Endothelial cell of umbilical vein (primary cell): ENCODE data around the gene UNCX.

ENCODE experiments used
- EZH2 ChIP-seq: IDR thresholded peaks from 2 replicates; pipeline ENCODE4 v1.6.1; 2012; ENCODE audit warnings: borderline replicate concordance, low read depth, mild to moderate bottlenecking, moderate library complexity, low read length, inconsistent platforms; ENCODE audit not compliant: severe bottlenecking
- FOS ChIP-seq: IDR thresholded peaks from 2 replicates; pipeline ENCODE4 v1.6.1; 2011; ENCODE audit warnings: mild to moderate bottlenecking, low read length, moderate library complexity, borderline replicate concordance; ENCODE audit not compliant: insufficient read depth
- JUN ChIP-seq: IDR thresholded peaks from 2 replicates; pipeline ENCODE4 v1.6.1; 2011; ENCODE audit warnings: borderline replicate concordance, low read depth; ENCODE audit not compliant: insufficient read length, insufficient read depth
- MAX ChIP-seq: IDR thresholded peaks from 2 replicates; pipeline ENCODE4 v1.6.1; 2011; ENCODE audit not compliant: insufficient read depth, insufficient read length
- MYC ChIP-seq: IDR thresholded peaks from one replicate; pipeline ENCODE4 v1.6.1; 2011; ENCODE audit warnings: mild to moderate bottlenecking, low read depth, low read length
- POLR2A ChIP-seq: IDR thresholded peaks from 2 replicates; pipeline ENCODE4 v1.6.1; 2012; ENCODE audit warnings: low read depth, mild to moderate bottlenecking, control low read depth, low read length
- POLR2AphosphoS5 ChIP-seq: IDR thresholded peaks from 2 replicates; pipeline ENCODE4 v1.6.1; 2012; ENCODE audit warnings: low read depth, mild to moderate bottlenecking, control low read depth, low read length, moderate library complexity; ENCODE audit not compliant: insufficient read depth
- TF ChIP-seq, protein P1 (sequence below), 2 donors: IDR thresholded peaks; 1 replicate in 1 of 2; 2 replicates in 1 of 2; pipeline ENCODE4 v1.5.1; 2011; ENCODE audit warnings: low read length in 2 of 2, mild to moderate bottlenecking in 2 of 2, moderate library complexity in 2 of 2, control low read depth in 1 of 2, inconsistent platforms in 1 of 2, low read depth in 1 of 2; ENCODE audit not compliant: insufficient read depth in 1 of 2; ENCODE audit errors: extremely low read depth in 1 of 2

DNA sequence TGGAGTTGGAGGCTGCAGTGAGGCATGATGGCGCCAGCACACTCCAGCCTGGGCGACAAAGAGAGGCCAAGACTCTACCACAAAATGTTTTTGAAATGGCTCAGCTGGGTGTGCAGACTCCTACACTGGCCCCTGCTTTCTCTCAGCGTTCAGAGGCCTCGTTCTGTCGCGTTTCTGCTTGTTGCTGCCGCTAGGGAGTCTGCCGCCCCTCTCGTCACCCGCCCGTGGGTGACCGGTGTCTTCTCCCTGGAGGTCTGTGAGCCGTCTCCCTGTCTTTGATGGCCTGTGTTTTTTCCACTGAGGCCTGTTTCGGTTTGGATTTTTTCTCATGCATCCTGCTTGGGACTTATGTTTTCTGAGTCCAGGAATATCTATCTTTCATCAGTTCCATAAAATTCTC is 23.6 kb upstream of the UNCX start:
- TF ChIP-seq, protein P1, sequence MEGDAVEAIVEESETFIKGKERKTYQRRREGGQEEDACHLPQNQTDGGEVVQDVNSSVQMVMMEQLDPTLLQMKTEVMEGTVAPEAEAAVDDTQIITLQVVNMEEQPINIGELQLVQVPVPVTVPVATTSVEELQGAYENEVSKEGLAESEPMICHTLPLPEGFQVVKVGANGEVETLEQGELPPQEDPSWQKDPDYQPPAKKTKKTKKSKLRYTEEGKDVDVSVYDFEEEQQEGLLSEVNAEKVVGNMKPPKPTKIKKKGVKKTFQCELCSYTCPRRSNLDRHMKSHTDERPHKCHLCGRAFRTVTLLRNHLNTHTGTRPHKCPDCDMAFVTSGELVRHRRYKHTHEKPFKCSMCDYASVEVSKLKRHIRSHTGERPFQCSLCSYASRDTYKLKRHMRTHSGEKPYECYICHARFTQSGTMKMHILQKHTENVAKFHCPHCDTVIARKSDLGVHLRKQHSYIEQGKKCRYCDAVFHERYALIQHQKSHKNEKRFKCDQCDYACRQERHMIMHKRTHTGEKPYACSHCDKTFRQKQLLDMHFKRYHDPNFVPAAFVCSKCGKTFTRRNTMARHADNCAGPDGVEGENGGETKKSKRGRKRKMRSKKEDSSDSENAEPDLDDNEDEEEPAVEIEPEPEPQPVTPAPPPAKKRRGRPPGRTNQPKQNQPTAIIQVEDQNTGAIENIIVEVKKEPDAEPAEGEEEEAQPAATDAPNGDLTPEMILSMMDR (IDR thresholded peaks at IDR 0.05; ENCODE audit: extremely low read depth in 1 of 2, insufficient read depth in 1 of 2, low read depth in 1 of 2, low read length in 2 of 2): no peak
- TF ChIP-seq EZH2 (no peak), FOS (no peak), POLR2A (no peak), POLR2AphosphoS5 (no peak), MYC (no peak), JUN (no peak), MAX (no peak)
